Activated gamma-delta T cell treated with Interleukin-2 at 50 U/mL for 16 hours (primary cell): Measurements from ENCODE around the gene BNC1.
"Not testable (repeated sequence)": the region's sequence is repeated elsewhere in the genome, so short reads cannot be mapped to it uniquely, and the experiment has no call there.

Source experiments
- DNase-seq: peaks from one replicate; pipeline ENCODE4 v3.0.0-alpha.2; 2020

BNC1 gene

DNA sequence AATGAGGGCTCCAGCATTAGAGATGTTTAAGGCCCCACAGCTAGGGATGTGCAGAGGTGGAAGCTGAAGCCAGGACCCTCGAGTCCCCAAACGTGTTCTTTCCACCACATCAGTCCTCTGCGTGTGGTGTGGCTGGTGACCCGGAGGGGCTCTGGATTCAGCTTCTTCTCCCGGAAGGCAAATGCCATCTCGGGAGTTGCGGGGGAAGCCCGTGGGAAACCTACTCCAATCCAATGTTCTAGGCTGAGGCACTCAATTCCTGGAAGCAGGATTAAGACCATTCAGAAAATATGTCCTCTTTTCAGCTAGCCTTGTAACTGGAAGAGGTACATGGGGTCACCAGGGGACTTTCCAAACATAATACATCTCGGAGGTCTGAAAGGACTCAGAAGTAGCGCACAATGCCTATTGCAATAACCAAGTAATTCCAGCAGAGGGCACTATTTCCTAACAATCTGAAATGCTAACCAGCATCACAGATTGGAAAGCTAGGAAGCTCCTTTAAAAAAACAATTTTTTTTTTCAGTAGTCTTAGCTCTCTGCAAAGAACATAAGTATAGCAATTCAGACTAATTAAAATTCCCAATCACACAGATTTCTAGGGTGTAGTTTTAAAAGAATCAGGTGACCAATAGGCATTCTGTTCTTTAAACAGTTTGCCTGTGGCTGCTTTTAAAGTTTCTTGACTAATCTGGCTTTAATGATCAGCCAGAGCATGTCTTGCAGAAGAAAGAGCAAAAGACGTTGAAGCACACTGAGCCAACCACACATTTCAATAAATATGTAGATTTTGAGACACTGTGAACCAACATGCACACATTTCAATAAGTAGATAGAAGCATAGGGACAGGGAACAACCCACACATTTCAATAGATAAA lies 36.1 kb downstream of the BNC1 start:
- DNase-seq, result peak; percentile 22

DNA sequence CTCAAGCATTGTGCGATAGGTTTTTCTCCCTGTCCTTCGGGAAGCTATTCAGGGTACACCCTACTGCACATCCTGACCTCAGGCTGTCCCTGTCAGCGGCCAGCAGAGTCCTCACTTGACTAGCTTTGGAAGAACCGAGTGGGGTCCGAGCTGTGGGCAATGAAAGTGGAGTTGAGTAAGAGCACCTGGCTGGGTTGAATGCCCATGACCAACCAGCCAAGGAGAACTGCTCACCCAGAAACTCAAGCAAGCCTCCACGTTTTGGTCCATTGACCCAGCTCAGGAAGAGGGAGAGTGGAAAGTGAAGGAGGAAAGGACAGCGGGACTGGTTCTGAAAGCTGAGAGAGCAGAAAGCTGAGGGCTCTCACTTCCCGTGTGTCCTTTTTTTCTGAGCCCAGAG lies 40.8 kb downstream of the BNC1 start:
- DNase-seq, result no peak

DNA sequence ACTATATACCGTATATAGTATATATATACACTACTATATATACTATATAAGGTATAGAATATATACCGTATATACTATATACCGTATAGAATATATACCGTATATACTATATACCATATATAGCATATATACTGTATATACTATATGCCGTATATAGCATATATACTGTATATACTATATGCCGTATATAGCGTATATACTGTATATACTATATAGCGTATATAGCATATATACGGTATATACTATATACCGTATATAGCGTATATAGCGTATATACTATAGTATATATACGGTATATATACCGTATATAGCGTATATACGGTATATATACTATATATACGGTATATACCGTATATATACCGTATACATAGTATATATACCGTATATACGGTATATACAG lies 54.2 kb downstream of the BNC1 start:
- no peak for DNase-seq

DNA sequence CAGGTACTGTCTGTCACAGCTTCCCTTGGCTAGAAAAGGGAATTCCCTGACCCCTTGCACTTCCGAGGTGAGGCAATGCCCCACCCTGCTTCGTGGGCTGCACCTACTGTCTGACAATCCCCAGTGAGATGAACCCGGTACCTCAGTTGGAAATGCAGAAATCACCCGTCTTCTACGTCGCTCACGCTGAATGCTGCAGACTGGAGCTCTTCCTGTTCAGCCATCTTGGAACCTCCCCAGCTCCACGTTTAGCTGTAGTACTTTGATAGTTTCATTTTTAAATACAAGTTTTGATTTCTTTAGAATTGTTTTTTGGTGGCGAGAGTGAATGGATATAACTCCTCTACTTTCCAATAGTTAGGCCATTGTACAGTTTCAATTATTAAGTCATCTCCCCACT lies 59.0 kb downstream of the BNC1 start:
- DNase-seq, result no peak

DNA sequence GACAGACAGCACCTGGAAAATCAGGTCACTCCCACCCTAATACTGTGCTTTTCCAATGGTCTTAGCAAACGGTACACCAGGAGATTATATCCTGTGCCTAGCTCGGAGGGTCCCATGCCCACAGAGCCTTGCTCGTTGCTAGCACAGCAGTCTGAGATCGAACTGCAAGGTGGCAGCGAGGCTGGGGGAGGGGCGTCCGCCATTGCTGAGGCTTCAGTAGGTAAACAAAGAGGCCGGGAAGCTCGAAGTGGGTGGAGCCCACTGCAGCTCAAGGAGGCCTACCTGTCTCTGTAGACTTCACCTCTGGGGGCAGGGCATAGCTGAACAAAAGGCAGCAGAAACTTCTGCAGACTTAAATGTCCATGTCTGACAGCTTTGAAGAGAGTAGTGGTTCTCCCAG lies 62.7 kb downstream of the BNC1 start:
- DNase-seq, result not testable (repeated sequence)

- no peak for DNase-seq
Observed at GRCh38 chr15:83219026-83219425, 65.4 kb downstream of the BNC1 start.

GRCh38 chr15:83215306-83215705 lies 69.2 kb downstream of the BNC1 start:
- no peak for DNase-seq

DNA sequence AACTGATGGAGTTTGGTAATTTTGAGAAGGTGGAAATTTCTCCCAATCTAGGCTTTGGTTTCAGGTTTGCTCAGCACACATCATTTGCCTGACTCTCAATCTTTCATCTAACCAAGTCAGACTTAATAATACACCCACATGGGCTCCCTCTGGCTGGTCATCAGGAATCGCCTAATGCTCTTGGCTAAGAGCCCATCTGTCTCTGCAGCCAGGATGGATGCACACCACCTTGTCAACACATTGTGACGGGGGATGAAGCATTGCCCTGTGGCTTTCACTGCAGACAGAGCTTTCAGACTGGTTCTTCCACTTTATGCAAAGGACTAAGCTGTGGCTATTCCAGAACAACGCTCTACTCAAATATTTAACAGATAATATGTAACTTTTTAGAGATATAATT lies 73.8 kb downstream of the BNC1 start:
- no peak for DNase-seq

DNA sequence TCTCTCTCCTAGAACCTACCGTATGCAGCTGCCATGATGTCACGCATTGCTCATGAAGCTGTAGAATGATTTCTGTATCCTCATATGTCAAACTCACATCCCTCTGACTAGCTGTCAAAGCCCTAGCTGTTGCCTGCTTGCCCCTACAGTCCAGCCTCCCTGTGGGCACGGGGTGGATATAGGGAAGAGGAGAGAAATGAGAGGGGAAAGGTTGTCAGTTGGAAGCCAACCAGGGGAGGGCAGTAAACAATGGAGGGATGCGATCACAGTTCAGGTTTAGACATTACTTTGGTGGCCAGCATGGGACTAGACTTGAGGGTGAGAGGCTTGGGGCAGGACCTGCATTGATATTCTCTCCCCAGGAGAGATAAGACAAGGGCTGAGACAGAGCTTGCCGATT lies 75.1 kb downstream of the BNC1 start:
- no peak for DNase-seq

DNA sequence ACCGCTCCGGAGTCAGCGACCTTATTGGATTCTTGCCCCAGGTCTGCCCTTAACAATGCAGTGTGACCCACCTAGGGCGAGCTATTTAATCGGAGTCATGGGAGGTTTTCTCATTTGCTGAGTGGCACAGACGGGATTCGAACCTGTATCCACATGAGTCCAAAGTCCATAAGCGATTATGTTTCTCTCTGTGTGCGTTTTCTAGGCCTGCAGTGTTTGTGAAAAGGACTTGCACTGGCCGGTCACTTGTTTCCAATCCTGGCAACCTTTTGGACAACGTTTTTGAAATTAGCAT lies 76.2 kb downstream of the BNC1 start:
- DNase-seq, result no peak

DNA sequence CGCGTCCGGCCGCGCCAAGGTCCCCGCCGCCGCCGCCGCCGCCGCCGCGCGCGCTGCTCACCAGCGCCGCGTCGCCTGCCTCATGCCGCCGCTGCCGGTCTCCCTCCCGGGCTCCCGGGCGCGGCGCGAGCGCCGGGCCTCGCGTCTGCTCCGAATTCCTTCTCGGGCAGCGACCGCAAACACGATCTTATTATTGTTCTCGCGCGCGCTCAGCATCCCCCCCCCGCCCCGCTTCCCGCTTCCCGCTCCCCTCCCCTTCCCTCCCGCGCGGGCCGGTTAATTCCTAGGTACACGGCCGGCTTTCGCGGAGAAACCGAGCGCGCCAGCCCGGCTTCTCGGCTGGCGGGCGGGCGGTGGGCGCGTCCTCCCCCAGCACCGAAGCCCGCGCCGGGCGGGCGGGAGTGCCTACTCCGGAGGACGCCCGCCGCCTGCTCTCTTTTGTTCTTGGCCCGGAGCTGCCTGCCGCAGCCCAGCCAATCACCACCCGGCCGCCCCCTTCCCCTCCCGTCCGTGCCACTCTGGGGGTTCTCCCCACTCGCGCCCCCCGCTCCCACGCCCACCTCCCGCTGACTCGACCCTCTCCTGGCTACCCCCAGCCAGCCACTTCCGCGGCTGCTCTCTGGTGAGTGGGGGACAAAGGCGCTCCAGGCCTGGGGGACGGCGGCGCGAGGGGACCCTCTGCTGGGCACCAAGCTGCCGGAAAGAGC lies 76.7 kb downstream of the BNC1 start, which contains the start of gene HDGFL3:
HDGFL3 (minus strand) TSS at position 164 of the 707 bp plus-strand sequence. CDS start 409 bp downstream, outside the sequence.
- DNase-seq, result peak; percentile 27

- peak; percentile 15 for DNase-seq
Observed at GRCh38 chr15:83207009-83207659, 77.3 kb downstream of the BNC1 start.

DNA sequence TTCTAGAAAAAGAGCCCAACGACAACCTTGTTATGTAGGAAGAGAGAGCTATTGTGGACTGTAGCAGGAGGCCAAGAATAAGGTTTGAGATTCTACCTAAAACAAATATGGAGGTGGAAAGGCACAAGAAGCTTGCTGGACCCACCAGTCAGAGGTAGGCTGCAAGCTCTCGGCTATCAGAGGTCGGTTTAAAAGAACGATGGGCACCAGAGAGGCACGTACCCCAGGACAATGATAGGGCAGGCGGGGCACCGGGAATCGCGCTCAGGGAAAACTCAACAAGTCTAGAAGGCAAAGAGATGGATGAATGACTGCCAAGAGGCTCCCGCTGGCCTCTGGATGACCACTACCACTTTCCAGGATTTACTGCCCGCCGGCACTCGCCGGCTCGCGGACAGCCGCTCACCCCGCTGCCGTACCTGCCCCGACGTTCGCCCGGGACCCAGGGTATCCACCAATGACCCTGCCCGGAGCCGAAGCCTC lies 77.9 kb downstream of the BNC1 start:
- no peak for DNase-seq
